Mucosa of descending colon (tissue), 3 donors: Measurements from ENCODE around the gene CD72. TPM values are rescaled to one million over a fixed set of nuclear protein-coding genes. Genes with fewer than 3 reads are reported as not detected.
A peak's percentile ranks its signal among the peaks of the same experiment; 100 is the strongest.
"Not testable (repeated sequence)": the region's sequence is repeated elsewhere in the genome, so short reads cannot be mapped to it uniquely, and the experiment has no call there.

Experiments
- ATAC-seq: fragments of 200-7000 bp; cut with Tn5 transposase; one replicate; pipeline ENCODE4 v1.9.1; 2020; ENCODE audit warnings: mild to moderate bottlenecking, moderate library complexity
- DNase-seq, 3 donors: peaks; one replicate each; pipeline ENCODE4 v3.0.0-alpha.2; 2020
- H3K36me3 ChIP-seq: fragments of 200-600 bp; one replicate; pipeline ENCODE4 v1.8.0; 2021; ENCODE audit warnings: low read depth, mild to moderate bottlenecking
- H3K4me1 ChIP-seq: fragments of 200-600 bp; one replicate; pipeline ENCODE4 v1.8.0; 2021; ENCODE audit warnings: low read depth, mild to moderate bottlenecking
- H3K4me3 ChIP-seq: fragments of 200-600 bp; one replicate; pipeline ENCODE4 v1.8.0; 2021; ENCODE audit warnings: mild to moderate bottlenecking
- H3K9me3 ChIP-seq: fragments of 200-600 bp; one replicate; pipeline ENCODE4 v1.8.0; 2021; ENCODE audit warnings: mild to moderate bottlenecking
- intact Hi-C, 2 donors: fragments of 100-400 bp; cut with DNase I in 1 of 2; cut with micrococcal nuclease in 1 of 2; formaldehyde crosslinking; loops; one replicate each; pipeline versions ENCODE4 v1.11.0 to v1.11.1; 2022; cut with DNase I, micrococcal nuclease
- total RNA-seq, 3 donors: library from RNA; stranded (reverse); fragmentation: NEBNext Ultra II Directional in 2 of 3; extraction: Animal tissue kit (Norgen Biotek cat#: 25700) in 2 of 3; gene quantifications; one replicate each; pipeline versions ENCODE4 v1.2.1 to v1.2.4, GENCODE V29; 2021 to 2023
- TF ChIP-seq, protein P1 (sequence below): fragments of 200-600 bp; IDR thresholded peaks from one replicate; pipeline ENCODE4 v1.8.0; 2022; ENCODE audit warnings: antibody characterized with exemption, mild to moderate bottlenecking
- donor health status: DM: no; HTN: no; CAD: no; lungs with moderate emphysema.
- donor health status: DM: no; HTN: no; CAD: no.
- donor health status: DM: no; HTN: yes; CAD: no.

The CD72 gene
- total RNA-seq, 3 donors from 2014 or later: 1.6 to 3.0 (median 1.6) TPM

DNA sequence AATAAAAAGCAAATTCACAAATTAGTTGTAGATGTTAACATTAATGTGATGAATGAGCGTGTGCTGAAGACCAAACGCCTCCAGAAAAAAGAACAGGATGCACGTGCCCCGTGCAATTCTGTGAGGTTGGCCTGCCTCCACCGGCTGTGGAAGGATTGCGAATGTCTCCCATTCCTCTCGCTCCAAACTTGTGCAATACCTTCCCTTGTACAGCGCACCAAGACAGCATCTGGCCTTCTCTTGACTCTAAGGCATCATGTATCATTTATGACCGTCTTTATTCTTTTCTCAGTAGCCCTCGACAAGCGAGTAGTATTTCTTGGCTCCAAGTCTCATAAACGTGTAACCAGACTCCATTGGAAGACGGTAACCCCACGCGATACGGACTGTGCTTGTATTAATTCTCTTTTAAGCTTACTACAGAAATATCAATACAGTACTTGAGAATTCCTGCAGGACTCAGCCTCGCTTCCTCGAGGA lies 14.7 kb downstream of the CD72 start:
- Histone ChIP-seq H3K4me3 (no peak overlapping the region), H3K4me1 (peaks cover 23% of the 10 kb centered on the region), H3K36me3 (peaks cover 5% of the 10 kb centered on the region), H3K9me3 (no peaks in the 10 kb centered on the region)
- DNase-seq: peak in 2 of 3 donors; percentile 55 to 57
- TF ChIP-seq, protein P1, sequence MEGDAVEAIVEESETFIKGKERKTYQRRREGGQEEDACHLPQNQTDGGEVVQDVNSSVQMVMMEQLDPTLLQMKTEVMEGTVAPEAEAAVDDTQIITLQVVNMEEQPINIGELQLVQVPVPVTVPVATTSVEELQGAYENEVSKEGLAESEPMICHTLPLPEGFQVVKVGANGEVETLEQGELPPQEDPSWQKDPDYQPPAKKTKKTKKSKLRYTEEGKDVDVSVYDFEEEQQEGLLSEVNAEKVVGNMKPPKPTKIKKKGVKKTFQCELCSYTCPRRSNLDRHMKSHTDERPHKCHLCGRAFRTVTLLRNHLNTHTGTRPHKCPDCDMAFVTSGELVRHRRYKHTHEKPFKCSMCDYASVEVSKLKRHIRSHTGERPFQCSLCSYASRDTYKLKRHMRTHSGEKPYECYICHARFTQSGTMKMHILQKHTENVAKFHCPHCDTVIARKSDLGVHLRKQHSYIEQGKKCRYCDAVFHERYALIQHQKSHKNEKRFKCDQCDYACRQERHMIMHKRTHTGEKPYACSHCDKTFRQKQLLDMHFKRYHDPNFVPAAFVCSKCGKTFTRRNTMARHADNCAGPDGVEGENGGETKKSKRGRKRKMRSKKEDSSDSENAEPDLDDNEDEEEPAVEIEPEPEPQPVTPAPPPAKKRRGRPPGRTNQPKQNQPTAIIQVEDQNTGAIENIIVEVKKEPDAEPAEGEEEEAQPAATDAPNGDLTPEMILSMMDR: no peak
- intact Hi-C loops: no loop called here
- ATAC-seq: peak; percentile 0

DNA sequence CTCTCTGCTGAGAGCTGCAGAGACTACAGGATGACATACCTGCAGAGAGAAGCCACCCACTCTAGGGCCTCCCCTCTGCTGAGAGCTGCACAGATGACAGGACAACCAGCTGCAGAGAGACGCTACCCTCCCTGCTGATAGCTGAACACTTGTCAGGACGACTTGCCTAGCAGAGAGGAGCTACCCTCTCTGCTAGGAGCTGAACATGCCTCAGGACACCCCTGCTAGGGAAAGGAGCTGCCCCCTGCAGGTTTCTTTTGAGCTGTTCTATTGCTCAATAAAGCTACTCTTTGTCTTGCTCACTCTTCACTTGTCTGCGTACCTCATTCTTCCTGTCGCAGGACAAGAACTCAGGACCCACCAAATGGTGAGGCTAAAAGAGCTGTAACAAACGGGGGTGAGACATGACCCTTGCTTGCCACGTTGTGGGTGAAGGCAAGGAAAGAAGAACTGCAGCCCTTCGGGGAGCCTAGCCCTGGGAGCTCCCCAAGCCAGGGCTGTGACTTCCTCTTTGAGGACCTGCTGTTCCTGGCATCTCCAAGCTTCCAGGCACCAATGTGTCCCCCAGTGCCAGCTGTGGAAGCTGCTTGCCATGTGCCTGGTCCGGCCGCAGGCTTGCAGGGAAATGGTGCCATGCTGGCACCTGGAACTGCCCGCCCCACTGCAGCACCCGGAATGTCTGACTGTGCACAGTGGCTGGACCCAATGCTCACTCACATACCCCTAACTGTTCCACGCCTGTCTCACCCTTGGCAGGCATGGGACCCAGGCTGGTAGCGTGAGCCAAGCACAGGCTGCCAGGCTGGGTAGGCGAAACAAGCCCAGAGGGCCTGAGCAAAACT lies 18.2 kb downstream of the CD72 start:
- intact Hi-C loops: no loop called here
- Histone ChIP-seq H3K4me3 (no peak overlapping the region), H3K9me3 (no peaks in the 10 kb centered on the region), H3K36me3 (peaks cover 5% of the 10 kb centered on the region), H3K4me1 (peaks cover 12% of the 10 kb centered on the region)
- TF ChIP-seq, protein P1: no peak
- no peak for DNase-seq
- no peak for ATAC-seq

DNA sequence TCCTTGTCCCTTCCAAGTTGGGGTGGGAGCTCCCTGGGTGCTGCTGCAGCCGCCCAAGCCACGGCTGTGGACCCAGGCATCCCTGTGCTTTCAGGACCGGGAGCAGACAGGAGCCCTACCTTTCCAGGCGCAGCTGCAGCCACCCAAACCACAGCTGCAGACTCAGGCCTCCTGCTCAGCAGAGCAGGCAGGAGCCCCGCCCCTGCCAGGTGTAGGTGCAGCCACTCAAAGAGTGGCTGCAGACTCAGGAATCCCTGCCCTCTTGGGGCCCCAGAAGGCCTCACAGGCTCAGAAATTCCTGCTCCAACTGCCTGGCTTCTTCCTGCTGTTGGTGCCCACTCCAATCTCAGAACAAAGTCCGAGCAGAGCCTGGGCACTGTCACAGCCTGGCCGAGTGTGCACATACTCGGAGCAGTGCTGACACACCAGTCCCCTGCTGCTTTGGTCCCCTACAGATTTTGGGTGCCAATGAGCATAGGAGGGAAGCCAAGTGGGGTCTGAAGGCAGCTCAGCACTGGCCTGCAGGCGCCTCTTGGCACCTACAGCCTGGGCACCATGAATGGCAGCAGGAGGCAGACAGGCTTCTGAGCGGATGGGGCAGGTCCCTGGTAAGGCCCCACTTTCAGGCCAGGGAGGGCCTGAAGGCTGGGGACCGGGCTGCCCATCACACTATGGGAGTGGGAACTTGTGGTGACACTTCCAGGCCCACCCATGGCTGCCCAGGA lies 19.2 kb downstream of the CD72 start:
- peaks cover 4% of the 10 kb centered on the region for H3K9me3 ChIP-seq
- DNase-seq (peak in 1 of 3 donors; percentile 66), ATAC-seq (peak; percentile 65)
- H3K4me1 ChIP-seq: peaks cover 12% of the 10 kb centered on the region
- peaks cover 3% of the 10 kb centered on the region for H3K36me3 ChIP-seq
- TF ChIP-seq, protein P1: no peak
- intact Hi-C loops: no loop called here
- H3K4me3 ChIP-seq: no peak overlapping the region

DNA sequence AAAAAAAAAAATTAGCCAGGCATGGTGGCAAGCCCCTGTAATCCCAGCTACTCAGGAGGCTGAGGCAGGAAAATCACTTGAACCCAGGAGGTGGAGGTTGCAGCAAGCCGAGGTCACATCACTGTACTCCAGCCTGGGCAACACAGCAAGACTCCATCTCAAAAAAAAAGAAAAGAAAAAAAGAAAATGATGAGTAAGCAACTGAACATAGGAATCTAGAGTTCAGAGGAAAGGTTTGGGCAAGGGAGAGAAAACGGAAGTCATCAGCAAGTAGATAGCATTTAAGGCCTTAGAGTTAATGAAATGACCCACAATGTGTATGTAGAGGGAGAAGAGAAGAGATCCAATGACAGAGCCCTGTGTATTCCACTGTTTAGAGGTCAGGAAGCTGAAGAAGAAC lies 21.3 kb downstream of the CD72 start:
- ATAC-seq, DNase-seq, H3K4me3 ChIP-seq, H3K4me1 ChIP-seq, H3K36me3 ChIP-seq, intact Hi-C loops: not testable (repeated sequence)
- H3K9me3 ChIP-seq: peaks cover 21% of the 10 kb centered on the region

DNA sequence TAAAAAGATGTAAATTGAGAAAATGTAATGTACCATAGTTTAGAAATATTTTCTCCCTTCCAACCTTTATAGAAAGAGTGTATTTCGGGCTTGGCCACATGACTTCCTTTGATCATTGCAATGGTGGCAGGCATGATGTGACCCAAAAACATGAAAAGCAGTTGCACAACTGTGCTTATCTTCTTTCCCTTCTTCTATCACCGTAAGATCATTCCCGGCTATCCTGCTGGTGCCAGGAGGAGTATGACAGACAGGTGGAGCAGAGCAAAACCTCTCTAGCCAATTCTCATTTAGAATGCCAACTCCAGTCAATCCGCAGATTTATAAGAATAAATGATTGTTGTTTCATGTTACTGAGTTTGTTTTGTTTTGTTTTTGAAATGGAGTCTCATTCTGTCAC lies 23.7 kb downstream of the CD72 start:
- ATAC-seq (no peak), DNase-seq (no peak)
- no peak overlapping the region for H3K4me3 ChIP-seq
- H3K4me1 ChIP-seq: peaks cover 3% of the 10 kb centered on the region
- TF ChIP-seq, protein P1: no peak
- intact Hi-C loops: no loop called here
- H3K36me3 ChIP-seq: no peaks in the 10 kb centered on the region
- peaks cover 21% of the 10 kb centered on the region for H3K9me3 ChIP-seq

DNA sequence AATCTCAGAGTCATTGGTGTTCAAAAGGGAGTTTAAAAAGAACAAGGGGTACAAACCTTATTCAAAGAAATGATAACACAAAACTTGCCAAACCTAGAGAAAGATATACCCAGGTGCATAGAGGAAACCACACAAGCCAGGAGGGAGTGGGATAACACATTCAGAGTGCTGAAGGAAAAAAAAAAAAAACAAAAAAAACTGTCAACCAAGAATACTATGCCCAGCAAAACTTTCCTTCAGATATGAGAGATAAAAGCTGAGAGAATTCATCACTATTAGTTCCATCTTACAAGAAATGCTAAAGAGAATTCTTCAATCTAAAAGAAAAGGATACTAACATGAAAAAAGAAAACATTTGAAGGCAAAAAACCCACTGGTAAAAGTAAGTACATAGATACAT lies 24.6 kb downstream of the CD72 start:
- TF ChIP-seq, protein P1: no peak
- DNase-seq (no peak), ATAC-seq (no peak)
- H3K4me3 ChIP-seq: no peak overlapping the region
- H3K4me1 ChIP-seq: no peaks in the 10 kb centered on the region
- peaks cover 21% of the 10 kb centered on the region for H3K9me3 ChIP-seq
- H3K36me3 ChIP-seq: no peaks in the 10 kb centered on the region
- intact Hi-C loops: no loop called here

DNA sequence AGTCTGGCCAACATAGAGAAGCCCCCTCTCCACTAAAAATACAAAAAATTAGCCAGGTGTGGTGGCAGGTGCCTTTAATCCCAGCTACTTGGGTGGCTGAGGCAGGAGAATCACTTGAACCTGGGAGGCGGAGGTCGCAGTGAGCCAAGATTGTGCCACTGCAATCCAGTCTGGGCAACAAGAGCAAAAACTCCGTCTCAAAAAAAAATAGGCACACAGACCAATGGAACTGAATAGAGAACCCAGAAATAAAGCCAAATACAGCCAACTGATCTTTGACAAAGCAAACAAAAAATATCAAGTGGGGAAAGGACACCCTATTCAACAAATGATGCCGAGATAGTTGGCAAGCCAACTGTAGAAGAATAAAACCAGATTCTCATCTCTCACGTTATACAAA lies 29.7 kb downstream of the CD72 start:
- not testable (repeated sequence) for H3K4me1 ChIP-seq

DNA sequence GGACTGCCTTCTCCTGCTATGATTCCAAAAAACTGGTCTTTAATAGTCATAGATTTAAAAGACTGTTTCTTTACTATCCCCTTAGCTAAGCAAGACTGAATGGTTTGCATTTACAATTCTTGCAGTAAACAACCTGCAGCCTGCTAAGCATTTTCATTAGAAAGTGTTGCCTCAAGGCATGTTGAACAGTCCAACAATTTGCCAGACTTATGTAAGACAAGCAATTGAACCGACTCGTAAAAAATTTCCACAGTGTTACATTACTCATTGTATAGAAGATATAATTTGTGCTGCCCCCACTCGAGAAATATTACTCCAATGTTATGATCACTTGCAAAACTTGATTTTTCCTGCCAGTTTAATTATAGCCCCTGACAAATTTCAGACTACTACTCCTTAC lies 33.5 kb downstream of the CD72 start:
- intact Hi-C loops: not testable (repeated sequence)

More for the DNA sequence above, 29.7 kb downstream of the CD72 start:
- DNase-seq, H3K36me3 ChIP-seq, intact Hi-C loops, ATAC-seq, H3K4me3 ChIP-seq: not testable (repeated sequence)
- H3K9me3 ChIP-seq: peaks cover 16% of the 10 kb centered on the region

More for the DNA sequence above, 33.5 kb downstream of the CD72 start:
- not testable (repeated sequence) for H3K4me1 ChIP-seq, ATAC-seq, H3K4me3 ChIP-seq, H3K36me3 ChIP-seq, DNase-seq
- peaks cover 14% of the 10 kb centered on the region for H3K9me3 ChIP-seq
